Small intestine (tissue), 7 donors: ENCODE measurements around the gene ZNHIT2. TPM values are rescaled to one million over a fixed set of nuclear protein-coding genes. Genes with fewer than 3 reads are reported as not detected.
A peak's percentile ranks its signal among the peaks of the same experiment; 100 is the strongest.

Source experiments
- DNase-seq, 2 donors: peaks; one replicate each; pipeline versions ENCODE4 v3.0.0 to v3.0.0-alpha.2; 2013
- FAIRE-seq: peaks from 2 replicates; lab custom pipeline; 2012; peaks lifted over from hg19 to GRCh38; lab: Jason Lieb, UNC
- H3K27ac ChIP-seq, 3 donors: one replicate each; pipeline ENCODE4 v1.5.1; 2013; ENCODE audit warnings: low read length in 2 of 3, mild to moderate bottlenecking in 2 of 3, control low read depth in 1 of 3, inconsistent platforms in 1 of 3, low read depth in 1 of 3, moderate library complexity in 1 of 3
- H3K27me3 ChIP-seq, 3 donors: one replicate each; pipeline ENCODE4 v1.6.1; 2013; ENCODE audit warnings: low read length in 3 of 3, inconsistent platforms in 1 of 3; ENCODE audit not compliant: control insufficient read depth in 3 of 3, insufficient read depth in 3 of 3
- H3K36me3 ChIP-seq, 3 donors: one replicate each; pipeline ENCODE4 v1.6.1; 2013; ENCODE audit warnings: low read length in 3 of 3, inconsistent platforms in 1 of 3, low read depth in 1 of 3, mild to moderate bottlenecking in 1 of 3, moderate library complexity in 1 of 3; ENCODE audit not compliant: control insufficient read depth in 3 of 3, insufficient read depth in 2 of 3
- H3K4me1 ChIP-seq, 3 donors: one replicate each; pipeline ENCODE4 v1.6.1; 2013; ENCODE audit warnings: low read length in 2 of 3, inconsistent platforms in 1 of 3, low read depth in 1 of 3, mild to moderate bottlenecking in 1 of 3, moderate library complexity in 1 of 3; ENCODE audit not compliant: control insufficient read depth in 3 of 3, insufficient read depth in 2 of 3
- H3K4me3 ChIP-seq, 3 donors: one replicate each; pipeline ENCODE4 v1.5.1; 2013; ENCODE audit warnings: low read length in 3 of 3, control low read depth in 1 of 3, inconsistent platforms in 1 of 3, low read depth in 1 of 3, mild to moderate bottlenecking in 1 of 3, moderate library complexity in 1 of 3
- H3K9me3 ChIP-seq, 2 donors: one replicate each; pipeline ENCODE4 v1.6.1; 2013; ENCODE audit warnings: low read depth in 1 of 2, low read length in 1 of 2; ENCODE audit not compliant: control insufficient read depth in 2 of 2, insufficient read depth in 1 of 2
- WGBS, 3 donors: extraction: QIAGEN DNeasy Blood & Tissue Kit; methylation state at CpG; one replicate each; pipeline ENCODE4 v1.1.7; 2013; 5-methylcytosine and 5-hydroxymethylcytosine counted together
- polyA plus RNA-seq, 4 donors: library from polyadenylated mRNA; stranded (reverse) in 3 of 4; unstranded in 1 of 4; fragments of 200-250 nt in 3 of 4; fragments of 120-200 nt in 1 of 4; gene quantifications; one replicate each; pipeline versions ENCODE4 v1.2.1 to v1.2.3, GENCODE V29; 2013
- donor health status: healthy with polysubstance abuse.
- donor health status: control.
- donor health status: control.
- donor health status: Bipolar disorder and iron deficiency.
- donor health status: healthy.

The ZNHIT2 gene
- polyA plus RNA-seq, 4 donors = 7.7 to 13.6 (median 13.0) TPM

- 57 to 67% (median 65%) methylated on average over 10 of the region's 10 CpGs for WGBS, 3 donors
- peak overlapping the region in 2 of 3 donors; percentile 12 to 99 for H3K27ac ChIP-seq
- FAIRE-seq = no peak
- no peaks in the 10 kb centered on the region for H3K27me3 ChIP-seq
- peaks cover 20 to 59% (median 28%) of the 10 kb centered on the region in 3 donors for H3K36me3 ChIP-seq
- H3K4me1 ChIP-seq = peaks cover 2 to 20% (median 7%) of the 10 kb centered on the region in 3 donors
- H3K4me3 ChIP-seq = peak overlapping the region in 1 of 3 donors; percentile 81
- no peak for DNase-seq
- no peaks in the 10 kb centered on the region for H3K9me3 ChIP-seq
Observed at GRCh38 chr11:65132238-65132987, 14.9 kb upstream of the ZNHIT2 start.

GRCh38 chr11:65131895-65132237, 14.4 kb upstream of the ZNHIT2 start:
- 68 to 83% (median 82%) methylated on average over 6 of the region's 6 CpGs for WGBS, 3 donors
- Histone ChIP-seq H3K9me3 (no peaks in the 10 kb centered on the region), H3K4me1 (peaks cover 2 to 20% (median 7%) of the 10 kb centered on the region in 3 donors), H3K36me3 (peaks cover 22 to 64% (median 34%) of the 10 kb centered on the region in 3 donors), H3K4me3 (no peak overlapping the region), H3K27ac (peak overlapping the region in 1 of 3 donors; percentile 7), H3K27me3 (no peaks in the 10 kb centered on the region)
- DNase-seq (no peak), FAIRE-seq (no peak)

- no peaks in the 10 kb centered on the region for H3K27me3 ChIP-seq
- peaks cover 22 to 69% (median 34%) of the 10 kb centered on the region in 3 donors for H3K36me3 ChIP-seq
- DNase-seq (no peak), FAIRE-seq (no peak)
- no peak overlapping the region for H3K27ac ChIP-seq
- H3K4me3 ChIP-seq = no peak overlapping the region
- H3K9me3 ChIP-seq = no peaks in the 10 kb centered on the region
- peaks cover 2 to 20% (median 4%) of the 10 kb centered on the region in 3 donors for H3K4me1 ChIP-seq
- 72 to 88% (median 80%) methylated on average over 3 of the region's 3 CpGs for WGBS, 3 donors
Observed at GRCh38 chr11:65131417-65131776, 13.9 kb upstream of the ZNHIT2 start.

GRCh38 chr11:65130631-65131416, 13.3 kb upstream of the ZNHIT2 start:
- Histone ChIP-seq H3K9me3 (no peaks in the 10 kb centered on the region), H3K27ac (no peak overlapping the region), H3K27me3 (no peaks in the 10 kb centered on the region), H3K4me3 (no peak overlapping the region), H3K36me3 (peaks cover 22 to 75% (median 35%) of the 10 kb centered on the region in 3 donors), H3K4me1 (peaks cover 0 to 16% (median 4%) of the 10 kb centered on the region in 3 donors)
- WGBS, 3 donors = 85 to 87% (median 86%) methylated on average over 18 to 19 of the region's 19 CpGs
- DNase-seq (no peak), FAIRE-seq (no peak)

GRCh38 chr11:65129649-65130441, 12.3 kb upstream of the ZNHIT2 start:
- 87 to 91% (median 91%) methylated on average over 12 to 13 of the region's 13 CpGs for WGBS, 3 donors
- no peak for DNase-seq
- Histone ChIP-seq H3K27ac (no peak overlapping the region), H3K4me1 (peaks cover 0 to 10% (median 4%) of the 10 kb centered on the region in 3 donors), H3K36me3 (peaks cover 22 to 84% (median 37%) of the 10 kb centered on the region in 3 donors), H3K9me3 (no peaks in the 10 kb centered on the region), H3K27me3 (no peaks in the 10 kb centered on the region), H3K4me3 (no peak overlapping the region)
- no peak for FAIRE-seq

GRCh38 chr11:65128182-65129145, 11.0 kb upstream of the ZNHIT2 start:
- WGBS, 3 donors = 85 to 89% (median 86%) methylated on average over 15 of the region's 15 CpGs
- H3K4me3 ChIP-seq = no peak overlapping the region
- peaks cover 0 to 10% (median 4%) of the 10 kb centered on the region in 3 donors for H3K4me1 ChIP-seq
- no peak for FAIRE-seq
- no peak overlapping the region for H3K27ac ChIP-seq
- no peaks in the 10 kb centered on the region for H3K27me3 ChIP-seq
- no peak for DNase-seq
- no peaks in the 10 kb centered on the region for H3K9me3 ChIP-seq
- H3K36me3 ChIP-seq = peaks cover 22 to 89% (median 37%) of the 10 kb centered on the region in 3 donors

- Histone ChIP-seq H3K27me3 (no peaks in the 10 kb centered on the region), H3K4me3 (no peak overlapping the region), H3K4me1 (peaks cover 0 to 9% (median under 1%) of the 10 kb centered on the region in 3 donors), H3K36me3 (peaks cover 22 to 82% (median 36%) of the 10 kb centered on the region in 3 donors), H3K9me3 (no peaks in the 10 kb centered on the region), H3K27ac (no peak overlapping the region)
- FAIRE-seq = no peak
- 82 to 89% (median 85%) methylated on average over 12 of the region's 12 CpGs for WGBS, 3 donors
- no peak for DNase-seq
Observed at GRCh38 chr11:65127473-65128181, 10.1 kb upstream of the ZNHIT2 start.
